CD4-positive, alpha-beta T cell (primary cell): ENCODE results near the gene RRAS. TPM values are rescaled to one million over a fixed set of nuclear protein-coding genes. Genes with fewer than 3 reads are reported as not detected.

ENCODE experiments used
- ATAC-seq: fragments of 200-7000 bp; cut with Tn5 transposase; one replicate; pipeline ENCODE4 v1.10.0; 2022; ENCODE audit warnings: mild to moderate bottlenecking; ENCODE audit not compliant: poor library complexity
- CTCF ChIA-PET: fragments of 350-600 bp; sonication (Branson Sonifier 250); formaldehyde crosslinking; loops from one replicate; lab custom pipeline; 2021; ENCODE audit warnings: antibody characterized with exemption, inconsistent platforms; lab: Charles Lee
- POLR2A ChIA-PET: fragments of 350-600 bp; sonication (Branson Sonifier 250); formaldehyde crosslinking; loops from one replicate; lab custom pipeline; 2021; ENCODE audit warnings: antibody characterized with exemption, inconsistent platforms; lab: Charles Lee
- DNase-seq, 14 experiments: peaks; one replicate each; pipeline ENCODE4 v3.0.0-alpha.2; 2013 to 2020; ENCODE audit warnings: mixed read lengths in 2 of 14
- H3K27ac ChIP-seq, 2 donors: one replicate each; pipeline versions ENCODE4 v1.5.1 to v1.7.0; 2013; ENCODE audit warnings: low read length in 2 of 2, low read depth in 1 of 2, mild to moderate bottlenecking in 1 of 2
- H3K27me3 ChIP-seq, 2 experiments: 1 replicate in 1 of 2; 2 replicates in 1 of 2; pipeline versions ENCODE4 v1.6.1 to v1.7.0; 2013; ENCODE audit warnings: low read length in 2 of 2, control low read depth in 1 of 2, mild to moderate bottlenecking in 1 of 2, moderate library complexity in 1 of 2; ENCODE audit not compliant: insufficient read depth in 2 of 2, control insufficient read depth in 1 of 2
- H3K36me3 ChIP-seq: one replicate; pipeline ENCODE4 v1.6.1; 2013; ENCODE audit warnings: low read length, control low read depth; ENCODE audit not compliant: insufficient read depth
- H3K4me1 ChIP-seq: one replicate; pipeline ENCODE4 v1.6.1; 2013; ENCODE audit warnings: low read length, control low read depth; ENCODE audit not compliant: insufficient read depth
- H3K4me3 ChIP-seq: one replicate; pipeline ENCODE4 v1.5.1; 2013; ENCODE audit warnings: mild to moderate bottlenecking, low read length, moderate library complexity
- H3K9me3 ChIP-seq, 2 experiments: 1 replicate in 1 of 2; 2 replicates in 1 of 2; pipeline versions ENCODE4 v1.6.1 to v1.7.0; 2013; ENCODE audit warnings: low read length in 2 of 2, mild to moderate bottlenecking in 2 of 2, control low read depth in 1 of 2, moderate library complexity in 1 of 2; ENCODE audit not compliant: control insufficient read depth in 1 of 2, insufficient read depth in 1 of 2
- H3K27ac Mint-ChIP-seq: one replicate; pipeline ENCODE4 v1.8.0; 2020; ENCODE audit warnings: mixed read lengths
- H3K27me3 Mint-ChIP-seq: one replicate; pipeline ENCODE4 v1.8.0; 2021; ENCODE audit warnings: mixed read lengths
- H3K36me3 Mint-ChIP-seq: one replicate; pipeline ENCODE4 v1.8.0; 2021; ENCODE audit warnings: low read depth, mixed read lengths
- H3K4me1 Mint-ChIP-seq: one replicate; pipeline ENCODE4 v1.8.0; 2021; ENCODE audit warnings: low read depth, mixed read lengths
- H3K4me3 Mint-ChIP-seq: one replicate; pipeline ENCODE4 v1.8.0; 2020; ENCODE audit warnings: mild to moderate bottlenecking, mixed read lengths
- H3K9me3 Mint-ChIP-seq: one replicate; pipeline ENCODE4 v1.8.0; 2020; ENCODE audit warnings: mixed read lengths
- CTCF ChIP-seq: fragments of 200-600 bp; IDR thresholded peaks from one replicate; pipeline ENCODE4 v1.8.0; 2022; ENCODE audit warnings: antibody characterized with exemption, mild to moderate bottlenecking
- intact Hi-C, 2 experiments: fragments of 100-400 bp; cut with DNase I in 1 of 2; cut with micrococcal nuclease in 1 of 2; formaldehyde crosslinking; loops; one replicate each; pipeline versions ENCODE4 v1.15.1 to v1.9.0; 2023 to 2025; cut with DNase I, micrococcal nuclease
- total RNA-seq, 174 experiments: library from RNA in 2 of 174; stranded (reverse) in 2 of 174; gene quantifications; one replicate each; pipeline ENCODE4 v1.2.3 and lab custom pipeline; 2021 to 2026

The RRAS gene
- total RNA-seq, 2 experiments from 2014 or later, result 4.2 to 4.7 TPM

DNA sequence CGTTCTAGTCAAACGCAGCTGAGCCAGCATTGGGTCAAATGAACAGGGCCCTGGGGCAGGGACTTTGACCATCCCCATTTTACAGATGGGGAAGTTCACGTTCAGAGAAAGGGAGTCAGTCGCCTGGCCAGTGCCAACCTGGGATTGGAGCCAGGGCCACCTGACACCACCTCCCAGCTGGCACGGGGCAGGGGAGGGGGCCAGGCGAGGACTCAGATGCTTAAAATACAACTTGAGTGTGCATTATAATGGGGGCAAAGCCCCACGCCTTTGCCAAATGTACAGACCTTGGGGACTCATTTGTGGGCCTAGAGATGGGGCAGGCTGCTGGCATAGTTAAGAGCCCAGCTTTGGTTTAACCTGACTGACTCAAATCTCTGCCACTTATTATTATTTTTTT is 34.3 kb downstream of the RRAS start:
- intact Hi-C loops, result no loop called here
- no peak for DNase-seq
- ChIA-PET POLR2A (no interaction called here), CTCF (no interaction called here)
- H3K27me3 Mint-ChIP-seq, result no peaks in the 10 kb centered on the region
- Histone ChIP-seq H3K27ac (no peak overlapping the region), H3K36me3 (peaks cover 69% of the 10 kb centered on the region), H3K4me3 (no peak overlapping the region), H3K4me1 (peaks cover 23% of the 10 kb centered on the region), H3K27me3 (no peaks in the 10 kb centered on the region), H3K9me3 (no peaks in the 10 kb centered on the region)
- H3K4me1 Mint-ChIP-seq, result peaks cover 16% of the 10 kb centered on the region
- peaks cover 68% of the 10 kb centered on the region for H3K36me3 Mint-ChIP-seq
- H3K9me3 Mint-ChIP-seq, result no peaks in the 10 kb centered on the region
- no peak overlapping the region for H3K4me3 Mint-ChIP-seq
- no peak for TF ChIP-seq CTCF
- no peak overlapping the region for H3K27ac Mint-ChIP-seq
- no peak for ATAC-seq

DNA sequence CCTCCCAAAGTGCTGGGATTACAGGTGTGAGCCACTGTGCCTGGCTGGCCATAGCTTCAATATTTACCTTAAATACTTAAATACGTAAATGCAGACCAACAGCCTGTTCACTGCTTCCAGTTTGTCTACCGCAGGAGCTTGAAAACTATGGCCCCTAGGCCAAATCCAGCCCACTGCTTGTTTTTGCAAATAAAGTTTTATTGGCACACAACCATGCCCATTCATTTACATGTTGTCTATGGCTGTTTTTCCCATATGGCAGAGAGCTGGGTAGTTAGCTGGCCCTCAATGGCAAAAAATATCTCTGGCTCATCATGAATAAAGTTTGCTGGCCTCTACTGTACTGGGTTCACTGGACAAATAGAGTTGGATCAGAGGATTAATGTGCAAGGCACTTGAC is 37.1 kb downstream of the RRAS start:
- POLR2A ChIA-PET, result interaction anchor here (1.2 kb wide), 1 partner anchor 11 kb away, joined by 5 read pairs; no protein-coding TSS in a partner anchor

GRCh38 chr19:49601482-49602038 is 38.4 kb downstream of the RRAS start:
- peaks cover 16% of the 10 kb centered on the region for H3K4me1 Mint-ChIP-seq
- Histone ChIP-seq H3K36me3 (peaks cover 74% of the 10 kb centered on the region), H3K4me3 (no peak overlapping the region), H3K4me1 (peaks cover 23% of the 10 kb centered on the region), H3K27me3 (no peaks in the 10 kb centered on the region), H3K27ac (no peak overlapping the region), H3K9me3 (no peaks in the 10 kb centered on the region)
- TF ChIP-seq CTCF, result no peak
- POLR2A ChIA-PET, result no interaction called here
- ATAC-seq (no peak), DNase-seq (peak in 1 of 14 experiments; percentile 17)
- peaks cover 61% of the 10 kb centered on the region for H3K36me3 Mint-ChIP-seq
- no peak overlapping the region for H3K4me3 Mint-ChIP-seq
- no peaks in the 10 kb centered on the region for H3K9me3 Mint-ChIP-seq
- intact Hi-C loops, result no loop called here
- peak overlapping the region; percentile 44 for H3K27ac Mint-ChIP-seq
- H3K27me3 Mint-ChIP-seq, result no peaks in the 10 kb centered on the region
- CTCF ChIA-PET, result no interaction called here

More for the DNA sequence above, 37.1 kb downstream of the RRAS start:
- H3K27me3 ChIP-seq, result no peaks in the 10 kb centered on the region
- CTCF ChIA-PET, result no interaction called here
- ATAC-seq (no peak), DNase-seq (no peak)
- no peaks in the 10 kb centered on the region for H3K9me3 Mint-ChIP-seq
- H3K27ac ChIP-seq, result no peak overlapping the region
- no peak overlapping the region for H3K27ac Mint-ChIP-seq
- peaks cover 23% of the 10 kb centered on the region for H3K4me1 ChIP-seq
- peaks cover 69% of the 10 kb centered on the region for H3K36me3 Mint-ChIP-seq
- H3K4me3 ChIP-seq, result no peak overlapping the region
- H3K27me3 Mint-ChIP-seq, result no peaks in the 10 kb centered on the region
- no peak overlapping the region for H3K4me3 Mint-ChIP-seq
- H3K36me3 ChIP-seq, result peaks cover 67% of the 10 kb centered on the region
- no peaks in the 10 kb centered on the region for H3K9me3 ChIP-seq
- no peak for TF ChIP-seq CTCF
- intact Hi-C loops, result no loop called here
- H3K4me1 Mint-ChIP-seq, result peaks cover 16% of the 10 kb centered on the region
